Muscle layer of colon (tissue), 2 donors: ENCODE data around the gene SELENON.

Experiments used
- H3K27ac ChIP-seq: one replicate; pipeline ENCODE4 v1.7.0; 2013; ENCODE audit warnings: low read depth, mild to moderate bottlenecking, low read length, moderate library complexity
- H3K27me3 ChIP-seq, 2 donors: one replicate each; pipeline ENCODE4 v1.7.0; 2013; ENCODE audit warnings: low read length in 2 of 2, mild to moderate bottlenecking in 2 of 2; ENCODE audit not compliant: insufficient read depth in 2 of 2, control insufficient read depth in 1 of 2
- H3K36me3 ChIP-seq: one replicate; pipeline ENCODE4 v1.7.0; 2013; ENCODE audit warnings: mild to moderate bottlenecking, low read length; ENCODE audit not compliant: insufficient read depth
- H3K4me1 ChIP-seq: one replicate; pipeline ENCODE4 v1.7.0; 2013; ENCODE audit warnings: mild to moderate bottlenecking, low read length; ENCODE audit not compliant: insufficient read depth
- H3K4me3 ChIP-seq, 2 donors: one replicate each; pipeline ENCODE4 v1.7.0; 2013; ENCODE audit warnings: low read length in 2 of 2, low read depth in 1 of 2, mild to moderate bottlenecking in 1 of 2, moderate library complexity in 1 of 2
- H3K9ac ChIP-seq: one replicate; pipeline ENCODE4 v1.7.0; 2013; ENCODE audit warnings: low read length
- H3K9me3 ChIP-seq: one replicate; pipeline ENCODE4 v1.7.0; 2013; ENCODE audit warnings: mild to moderate bottlenecking, low read length
- donor health status: abdominal sarcoma.
- donor health status: Adenocarcinoma of cecum.

SELENON gene

GRCh38 chr1:25863486-25864262, 63.7 kb downstream of the SELENON start:
- Histone ChIP-seq H3K9me3 (no peaks in the 10 kb centered on the region), H3K9ac (no peak overlapping the region), H3K27me3 (no peaks in the 10 kb centered on the region), H3K27ac (no peak overlapping the region), H3K36me3 (peaks cover 18% of the 10 kb centered on the region), H3K4me3 (no peak overlapping the region), H3K4me1 (peaks cover 5% of the 10 kb centered on the region)

- Histone ChIP-seq H3K36me3 (peaks cover 18% of the 10 kb centered on the region), H3K27ac (no peak overlapping the region), H3K27me3 (no peaks in the 10 kb centered on the region), H3K4me3 (no peak overlapping the region), H3K9me3 (no peaks in the 10 kb centered on the region), H3K4me1 (no peaks in the 10 kb centered on the region), H3K9ac (no peak overlapping the region)
These were observed 64.4 kb downstream of the SELENON start for GRCh38 chr1:25864434-25864833.

GRCh38 chr1:25866288-25866687, 66.3 kb downstream of the SELENON start:
- no peak overlapping the region for H3K9ac ChIP-seq
- H3K27ac ChIP-seq, result no peak overlapping the region
- H3K4me3 ChIP-seq, result no peak overlapping the region
- no peaks in the 10 kb centered on the region for H3K9me3 ChIP-seq
- H3K27me3 ChIP-seq, result no peaks in the 10 kb centered on the region
- peaks cover 23% of the 10 kb centered on the region for H3K36me3 ChIP-seq
- H3K4me1 ChIP-seq, result peaks cover 5% of the 10 kb centered on the region

GRCh38 chr1:25867210-25867991, 67.4 kb downstream of the SELENON start:
- Histone ChIP-seq H3K36me3 (peaks cover 23% of the 10 kb centered on the region), H3K4me3 (no peak overlapping the region), H3K27ac (no peak overlapping the region)

More at GRCh38 chr1:25867210-25867991, 67.4 kb downstream of the SELENON start:
- no peaks in the 10 kb centered on the region for H3K9me3 ChIP-seq
- H3K4me1 ChIP-seq, result peaks cover 16% of the 10 kb centered on the region
- H3K9ac ChIP-seq, result no peak overlapping the region
- no peaks in the 10 kb centered on the region for H3K27me3 ChIP-seq
